K562 treated with DMSO at 1 percent for 48 hours (cell line): ENCODE measurements around the gene GGTLC2. TPM values are rescaled to one million over a fixed set of nuclear protein-coding genes. Genes with fewer than 3 reads are reported as not detected.

ENCODE experiments used
- total RNA-seq: library from RNA; unstranded; fragments of 300-600 nt; gene quantifications from 2 replicates; pipeline ENCODE4 v1.2.3, GENCODE V29; 2022; ENCODE audit warnings: low replicate concordance; ENCODE audit errors: extremely low read depth

The GGTLC2 gene
- total RNA-seq, result not detected in 2 replicates

GRCh38 chr22:22644314-22644713 is at the start of gene GGTLC2:
TSS of gene GGTLC2 (plus strand) at chr22:22644614. CDS start at chr22:22646346, 1,732 bp downstream.

Other genes starting within 250 kb of the GGTLC2 start
- gene ZNF280B, start 135.9 kb upstream of the GGTLC2 start, total RNA-seq, result not detected in 2 replicates
- not detected in 2 replicates for gene ZNF280A, start 124.3 kb upstream of the GGTLC2 start, total RNA-seq
- 775 and 1,084 TPM in 2 replicates for gene PRAME, start 85.3 kb upstream of the GGTLC2 start, total RNA-seq
- not detected in 2 replicates for gene IGLL5, start 243.2 kb downstream of the GGTLC2 start, total RNA-seq